DND-41 (cell line): Measurements from ENCODE around the gene KLHDC7A.

ENCODE experiments used
- EZH2 ChIP-seq: IDR thresholded peaks from 3 replicates; pipeline ENCODE4 v1.6.1; 2012; ENCODE audit warnings: borderline replicate concordance, low read depth, mild to moderate bottlenecking, moderate library complexity, low read length, inconsistent platforms; ENCODE audit not compliant: severe bottlenecking
- TF ChIP-seq, protein P1 (sequence below): IDR thresholded peaks from 2 replicates; pipeline ENCODE4 v1.5.1; 2012; ENCODE audit warnings: borderline replicate concordance, low read length, moderate library complexity, mild to moderate bottlenecking; ENCODE audit not compliant: poor library complexity, severe bottlenecking; ENCODE audit errors: extremely low read depth

GRCh38 chr1:18496056-18496455 lies 15.3 kb downstream of the KLHDC7A start:
- TF ChIP-seq, protein P1, sequence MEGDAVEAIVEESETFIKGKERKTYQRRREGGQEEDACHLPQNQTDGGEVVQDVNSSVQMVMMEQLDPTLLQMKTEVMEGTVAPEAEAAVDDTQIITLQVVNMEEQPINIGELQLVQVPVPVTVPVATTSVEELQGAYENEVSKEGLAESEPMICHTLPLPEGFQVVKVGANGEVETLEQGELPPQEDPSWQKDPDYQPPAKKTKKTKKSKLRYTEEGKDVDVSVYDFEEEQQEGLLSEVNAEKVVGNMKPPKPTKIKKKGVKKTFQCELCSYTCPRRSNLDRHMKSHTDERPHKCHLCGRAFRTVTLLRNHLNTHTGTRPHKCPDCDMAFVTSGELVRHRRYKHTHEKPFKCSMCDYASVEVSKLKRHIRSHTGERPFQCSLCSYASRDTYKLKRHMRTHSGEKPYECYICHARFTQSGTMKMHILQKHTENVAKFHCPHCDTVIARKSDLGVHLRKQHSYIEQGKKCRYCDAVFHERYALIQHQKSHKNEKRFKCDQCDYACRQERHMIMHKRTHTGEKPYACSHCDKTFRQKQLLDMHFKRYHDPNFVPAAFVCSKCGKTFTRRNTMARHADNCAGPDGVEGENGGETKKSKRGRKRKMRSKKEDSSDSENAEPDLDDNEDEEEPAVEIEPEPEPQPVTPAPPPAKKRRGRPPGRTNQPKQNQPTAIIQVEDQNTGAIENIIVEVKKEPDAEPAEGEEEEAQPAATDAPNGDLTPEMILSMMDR, result no peak
- no peak for TF ChIP-seq EZH2
